ENCODE measurements around the gene CDRT15. TPM values are rescaled to one million over a fixed set of nuclear protein-coding genes. Genes with fewer than 3 reads are reported as not detected.
"Not testable (repeated sequence)": the region's sequence is repeated elsewhere in the genome, so short reads cannot be mapped to it uniquely, and the experiment has no call there.

Gene CDRT15
- total RNA-seq, 4 donors from 2014 or later = not detected

DNA sequence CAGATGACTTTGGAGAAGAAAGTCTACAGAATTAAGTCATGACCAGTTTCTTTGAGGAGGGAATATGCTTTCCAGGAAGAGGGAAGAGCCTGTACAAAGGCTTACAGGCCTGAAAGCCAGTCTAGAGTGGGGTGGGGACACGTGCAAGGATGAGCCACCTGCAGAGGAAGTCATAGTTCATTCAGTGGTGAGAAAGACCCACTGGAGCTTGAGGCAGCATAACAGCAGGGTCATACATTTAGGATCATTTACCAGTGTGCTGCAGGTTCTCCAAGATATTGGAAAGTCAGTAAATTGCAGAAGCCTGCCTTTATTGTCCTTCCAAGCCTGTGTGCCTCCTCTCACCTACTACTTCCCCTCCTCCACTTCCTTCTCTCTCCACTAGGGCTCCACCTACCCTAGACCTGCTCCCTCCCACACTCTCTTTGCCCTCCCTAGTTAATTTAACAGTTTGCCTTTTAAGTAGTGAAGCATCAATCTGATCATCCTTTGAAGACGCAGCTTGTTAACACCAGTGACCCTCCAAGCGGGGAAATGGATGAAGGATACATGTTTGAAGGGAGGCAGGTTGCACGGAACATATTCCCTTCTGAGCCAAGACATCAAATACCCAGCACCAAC is 40.2 kb downstream of the CDRT15 start:
- Histone ChIP-seq H3K4me3 (no peak overlapping the region), H3K9me3 (no peaks in the 10 kb centered on the region), H3K36me3 (peaks cover 0 to 27% (median 0%) of the 10 kb centered on the region in 3 donors), H3K4me1 (peaks cover 0 to 9% (median 0%) of the 10 kb centered on the region in 4 donors), H3K27me3 (no peaks in the 10 kb centered on the region), H3K27ac (no peak overlapping the region)
- DNase-seq (ENCODE audit: low spot score in 2 of 2) = no peak
- TF ChIP-seq, protein P1, sequence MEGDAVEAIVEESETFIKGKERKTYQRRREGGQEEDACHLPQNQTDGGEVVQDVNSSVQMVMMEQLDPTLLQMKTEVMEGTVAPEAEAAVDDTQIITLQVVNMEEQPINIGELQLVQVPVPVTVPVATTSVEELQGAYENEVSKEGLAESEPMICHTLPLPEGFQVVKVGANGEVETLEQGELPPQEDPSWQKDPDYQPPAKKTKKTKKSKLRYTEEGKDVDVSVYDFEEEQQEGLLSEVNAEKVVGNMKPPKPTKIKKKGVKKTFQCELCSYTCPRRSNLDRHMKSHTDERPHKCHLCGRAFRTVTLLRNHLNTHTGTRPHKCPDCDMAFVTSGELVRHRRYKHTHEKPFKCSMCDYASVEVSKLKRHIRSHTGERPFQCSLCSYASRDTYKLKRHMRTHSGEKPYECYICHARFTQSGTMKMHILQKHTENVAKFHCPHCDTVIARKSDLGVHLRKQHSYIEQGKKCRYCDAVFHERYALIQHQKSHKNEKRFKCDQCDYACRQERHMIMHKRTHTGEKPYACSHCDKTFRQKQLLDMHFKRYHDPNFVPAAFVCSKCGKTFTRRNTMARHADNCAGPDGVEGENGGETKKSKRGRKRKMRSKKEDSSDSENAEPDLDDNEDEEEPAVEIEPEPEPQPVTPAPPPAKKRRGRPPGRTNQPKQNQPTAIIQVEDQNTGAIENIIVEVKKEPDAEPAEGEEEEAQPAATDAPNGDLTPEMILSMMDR (IDR thresholded peaks at IDR 0.05) = no peak
- TF ChIP-seq EP300 (IDR thresholded peaks at IDR 0.05) (no peak), POLR2A (IDR thresholded peaks at IDR 0.05) (no peak)
- WGBS, 2 donors = 82 to 90% methylated on average over 4 of the region's 4 CpGs

DNA sequence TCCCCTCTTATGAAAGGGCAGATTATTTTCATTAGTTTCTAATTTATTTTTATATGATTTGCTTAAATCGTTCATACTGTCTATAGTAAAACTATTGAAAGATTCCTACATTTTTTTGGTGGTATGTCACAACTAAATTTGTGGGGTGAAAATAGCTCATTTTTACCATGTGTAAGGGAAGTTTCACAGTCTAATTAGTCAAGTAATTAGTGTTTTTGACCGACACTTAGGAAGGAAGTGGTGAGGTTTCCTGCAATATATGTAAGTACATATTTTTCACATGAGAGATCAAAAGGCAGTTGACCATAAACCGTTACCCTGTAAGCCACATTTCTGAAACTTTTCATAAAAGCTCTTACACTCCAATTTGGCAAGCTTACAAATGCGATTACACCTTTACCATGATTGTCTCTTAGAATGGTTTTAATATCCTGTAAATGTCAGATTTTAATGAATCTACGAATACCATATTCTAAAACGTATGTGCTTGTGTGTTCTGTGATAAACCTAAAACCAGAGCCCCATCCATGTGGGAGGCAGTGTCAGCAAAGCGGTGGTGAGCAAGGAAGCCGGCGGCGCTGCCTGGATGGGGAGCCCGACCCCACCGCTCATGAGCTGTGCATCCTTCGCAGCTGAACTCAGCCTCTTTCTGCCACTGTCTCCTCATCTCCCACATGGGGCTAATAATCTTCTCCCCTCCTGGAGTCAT is 43.9 kb downstream of the CDRT15 start:
- H3K4me1 ChIP-seq; DNase-seq (ENCODE audit: low spot score in 2 of 2); H3K27ac ChIP-seq; H3K4me3 ChIP-seq; H3K27me3 ChIP-seq; H3K9me3 ChIP-seq: not testable (repeated sequence)
- WGBS, 2 donors = 82 to 89% methylated on average over 13 of the region's 13 CpGs
- peaks cover 0 to 21% (median 0%) of the 10 kb centered on the region in 3 donors for H3K36me3 ChIP-seq

DNA sequence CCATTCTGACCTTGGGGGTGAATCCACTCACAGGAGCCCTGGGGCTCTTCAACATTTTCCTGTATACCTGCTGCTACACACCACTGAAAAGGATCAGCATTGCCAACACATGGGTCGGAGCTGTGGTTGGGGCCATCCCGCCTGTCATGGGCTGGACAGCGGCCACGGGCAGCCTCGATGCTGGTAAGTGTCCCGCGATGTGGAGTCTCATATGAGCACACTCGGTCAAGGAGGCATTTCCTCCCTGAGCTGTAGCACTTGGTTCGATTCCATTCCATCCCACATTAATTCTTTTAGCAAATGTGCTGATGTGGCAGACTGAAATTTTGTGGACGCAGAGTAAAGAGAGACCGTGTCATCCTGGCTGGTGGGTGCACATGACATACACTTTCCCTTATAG is 44.6 kb downstream of the CDRT15 start:
- not testable (repeated sequence) for H3K27me3 ChIP-seq; H3K27ac ChIP-seq; DNase-seq (ENCODE audit: low spot score in 2 of 2); H3K4me3 ChIP-seq; H3K4me1 ChIP-seq; H3K9me3 ChIP-seq
- peaks cover 0 to 15% (median 0%) of the 10 kb centered on the region in 3 donors for H3K36me3 ChIP-seq
- WGBS, 2 donors = 84 to 87% methylated on average over 2 to 8 of the region's 11 CpGs

DNA sequence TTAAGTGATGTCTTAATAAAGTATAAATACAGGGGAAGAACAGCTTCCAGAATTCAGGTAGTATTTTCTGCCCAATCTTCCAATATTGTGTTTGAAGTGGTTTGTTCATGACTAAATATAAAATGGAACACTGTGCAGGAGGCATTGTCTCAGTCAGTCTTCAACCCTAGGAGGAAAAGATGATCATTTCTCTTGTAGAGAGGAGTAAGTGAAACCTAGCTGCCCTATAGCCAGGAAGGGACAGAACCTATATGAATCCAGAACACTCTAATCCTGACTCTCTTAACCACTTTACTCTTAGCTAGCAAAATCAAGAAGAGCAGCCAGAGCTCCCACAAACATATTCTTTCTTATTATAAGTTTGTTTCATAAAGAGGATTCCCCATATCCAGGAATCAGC is 45.2 kb downstream of the CDRT15 start:
- DNase-seq (ENCODE audit: low spot score in 2 of 2); H3K36me3 ChIP-seq; H3K27ac ChIP-seq; H3K27me3 ChIP-seq; H3K4me3 ChIP-seq; H3K9me3 ChIP-seq; H3K4me1 ChIP-seq: not testable (repeated sequence)

DNA sequence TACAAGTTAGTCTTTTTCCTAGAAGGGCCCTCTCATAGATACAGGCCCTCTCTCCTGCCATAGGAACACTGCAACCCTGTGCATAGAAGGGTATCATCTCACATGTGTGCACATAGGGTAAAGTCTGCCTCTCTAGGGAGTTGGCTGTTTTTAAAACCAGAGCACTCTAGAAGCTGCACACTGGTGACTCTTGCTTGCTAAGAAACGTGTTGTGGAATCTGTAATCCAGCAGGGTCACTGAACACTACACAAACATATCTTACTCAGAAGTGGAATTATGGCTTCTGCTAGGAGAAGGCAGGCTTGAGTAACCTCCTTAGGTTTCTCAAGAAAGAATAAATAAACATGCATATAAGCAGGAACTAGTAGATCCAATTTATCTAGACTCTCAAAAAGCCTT is 45.9 kb downstream of the CDRT15 start:
- not testable (repeated sequence) for H3K27ac ChIP-seq; H3K36me3 ChIP-seq; H3K9me3 ChIP-seq; H3K27me3 ChIP-seq; DNase-seq (ENCODE audit: low spot score in 2 of 2); H3K4me1 ChIP-seq; H3K4me3 ChIP-seq
- WGBS, 2 donors = 80 to 83% methylated on average over 1 of the region's 1 CpG

DNA sequence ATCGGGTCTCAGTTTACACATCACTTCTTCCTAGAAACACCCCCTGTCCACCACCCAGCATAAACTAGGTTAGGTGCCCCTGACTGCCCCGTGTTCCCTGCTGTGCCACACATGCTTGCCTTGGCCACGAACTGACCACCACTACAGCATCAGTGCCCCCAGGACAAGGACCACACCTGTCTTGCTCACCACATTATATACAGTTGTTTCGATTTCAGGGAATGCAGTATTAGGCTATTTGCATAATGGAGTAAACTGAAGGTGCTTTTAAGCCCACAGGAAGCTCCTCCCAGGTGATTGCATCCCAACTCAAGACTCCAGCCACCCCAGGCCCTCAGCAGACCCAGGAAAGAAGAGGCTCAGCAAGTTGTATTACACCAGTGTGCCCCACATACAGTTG is 50.2 kb downstream of the CDRT15 start:
- 100% methylated on average over 1 of the region's 4 CpGs; no CpG with 5 or more reads in 1 of the 2 donors for WGBS, 2 donors
- not testable (repeated sequence) for H3K27ac ChIP-seq; H3K36me3 ChIP-seq; DNase-seq (ENCODE audit: low spot score in 2 of 2); H3K27me3 ChIP-seq; H3K4me1 ChIP-seq; H3K9me3 ChIP-seq; H3K4me3 ChIP-seq

Other genes starting within 250 kb of the CDRT15 start
- gene COX10, start 167.4 kb downstream of the CDRT15 start, total RNA-seq = 10 to 100 TPM; 12.6 to 22.8 (median 15.6) TPM
- gene HS3ST3B1, start 64.2 kb upstream of the CDRT15 start, total RNA-seq = 1 to 10 TPM in 2 of 4 donors, under 1 TPM in 2; 0.39 to 1.1 (median 0.97) TPM

Data from tibial nerve (tissue), 4 donors.